ENCODE measurements around the gene MOB2. TPM values are rescaled to one million over a fixed set of nuclear protein-coding genes. Genes with fewer than 3 reads are reported as not detected.
A peak's percentile ranks its signal among the peaks of the same experiment; 100 is the strongest.

The MOB2 gene
- polyA plus RNA-seq, 1 donor from 2014 or later = 42.0 TPM

- no peaks in the 10 kb centered on the region for H3K36me3 Mint-ChIP-seq
Measured at GRCh38 chr11:1456596-1457325, 29.8 kb downstream of the MOB2 start.

GRCh38 chr11:1456176-1456575 is 30.4 kb downstream of the MOB2 start:
- H3K9me3 Mint-ChIP-seq = no peaks in the 10 kb centered on the region
- peaks cover 0 to 2% (median 0%) of the 10 kb centered on the region in 3 donors for H3K4me1 Mint-ChIP-seq
- no peak overlapping the region for H3K4me3 Mint-ChIP-seq
- no peaks in the 10 kb centered on the region for H3K36me3 Mint-ChIP-seq
- H3K27me3 Mint-ChIP-seq = no peaks in the 10 kb centered on the region
- H3K27ac Mint-ChIP-seq = no peak overlapping the region

More at GRCh38 chr11:1456596-1457325, 29.8 kb downstream of the MOB2 start:
- peaks cover 0 to 2% (median 0%) of the 10 kb centered on the region in 3 donors for H3K4me1 Mint-ChIP-seq
- no peaks in the 10 kb centered on the region for H3K9me3 Mint-ChIP-seq
- no peaks in the 10 kb centered on the region for H3K27me3 Mint-ChIP-seq
- no peak overlapping the region for H3K4me3 Mint-ChIP-seq
- H3K27ac Mint-ChIP-seq = no peak overlapping the region

- peaks cover 0 to 2% (median 0%) of the 10 kb centered on the region in 3 donors for H3K4me1 Mint-ChIP-seq
- no peaks in the 10 kb centered on the region for H3K27me3 Mint-ChIP-seq
- H3K4me3 Mint-ChIP-seq = no peak overlapping the region
- no peaks in the 10 kb centered on the region for H3K36me3 Mint-ChIP-seq
- H3K27ac Mint-ChIP-seq = no peak overlapping the region
- H3K9me3 Mint-ChIP-seq = no peaks in the 10 kb centered on the region
Measured at GRCh38 chr11:1455763-1456060, 30.9 kb downstream of the MOB2 start.

- Mint-ChIP-seq H3K4me1 (peaks cover 0 to 2% (median 0%) of the 10 kb centered on the region in 3 donors), H3K4me3 (no peak overlapping the region), H3K27ac (no peak overlapping the region), H3K27me3 (no peaks in the 10 kb centered on the region), H3K9me3 (no peaks in the 10 kb centered on the region), H3K36me3 (no peaks in the 10 kb centered on the region)
Measured at GRCh38 chr11:1455032-1455762, 31.4 kb downstream of the MOB2 start.

- peaks cover 0 to 2% (median 0%) of the 10 kb centered on the region in 3 donors for H3K4me1 Mint-ChIP-seq
- H3K4me3 Mint-ChIP-seq = no peak overlapping the region
- no peaks in the 10 kb centered on the region for H3K36me3 Mint-ChIP-seq
- no peak overlapping the region for H3K27ac Mint-ChIP-seq
- no peaks in the 10 kb centered on the region for H3K27me3 Mint-ChIP-seq
- H3K9me3 Mint-ChIP-seq = no peaks in the 10 kb centered on the region
Measured at GRCh38 chr11:1454576-1454975, 32.0 kb downstream of the MOB2 start.

GRCh38 chr11:1453611-1454034 is 33.0 kb downstream of the MOB2 start:
- Mint-ChIP-seq H3K9me3 (no peaks in the 10 kb centered on the region), H3K36me3 (no peaks in the 10 kb centered on the region), H3K4me1 (peaks cover 0 to 2% (median 2%) of the 10 kb centered on the region in 3 donors), H3K27me3 (no peaks in the 10 kb centered on the region), H3K27ac (no peak overlapping the region), H3K4me3 (no peak overlapping the region)

GRCh38 chr11:1452744-1453143 is 33.8 kb downstream of the MOB2 start:
- Mint-ChIP-seq H3K27ac (no peak overlapping the region), H3K4me1 (peaks cover 0 to 2% (median 2%) of the 10 kb centered on the region in 3 donors), H3K27me3 (peaks cover 1% of the 10 kb centered on the region), H3K4me3 (no peak overlapping the region), H3K9me3 (no peaks in the 10 kb centered on the region), H3K36me3 (no peaks in the 10 kb centered on the region)

GRCh38 chr11:1451781-1452470 is 34.7 kb downstream of the MOB2 start:
- H3K4me3 Mint-ChIP-seq = no peak overlapping the region
- H3K4me1 Mint-ChIP-seq = peaks cover 0 to 2% (median 2%) of the 10 kb centered on the region in 3 donors
- H3K36me3 Mint-ChIP-seq = no peaks in the 10 kb centered on the region
- no peak overlapping the region for H3K27ac Mint-ChIP-seq
- peaks cover 1% of the 10 kb centered on the region for H3K27me3 Mint-ChIP-seq
- no peaks in the 10 kb centered on the region for H3K9me3 Mint-ChIP-seq

GRCh38 chr11:1450949-1451710 is 35.4 kb downstream of the MOB2 start:
- Mint-ChIP-seq H3K27me3 (peaks cover 1% of the 10 kb centered on the region), H3K4me3 (no peak overlapping the region), H3K27ac (no peak overlapping the region), H3K36me3 (no peaks in the 10 kb centered on the region), H3K4me1 (peaks cover 0 to 2% (median 2%) of the 10 kb centered on the region in 3 donors), H3K9me3 (no peaks in the 10 kb centered on the region)

GRCh38 chr11:1450344-1450875 is 36.2 kb downstream of the MOB2 start:
- Mint-ChIP-seq H3K27me3 (peaks cover 1% of the 10 kb centered on the region), H3K9me3 (no peaks in the 10 kb centered on the region), H3K36me3 (no peaks in the 10 kb centered on the region), H3K4me1 (peaks cover 0 to 2% (median 2%) of the 10 kb centered on the region in 3 donors), H3K27ac (no peak overlapping the region), H3K4me3 (no peak overlapping the region)

GRCh38 chr11:1449490-1450243 is 36.9 kb downstream of the MOB2 start:
- Mint-ChIP-seq H3K4me3 (no peak overlapping the region), H3K27me3 (peaks cover 1% of the 10 kb centered on the region), H3K4me1 (peaks cover 0 to 2% (median 2%) of the 10 kb centered on the region in 3 donors), H3K36me3 (no peaks in the 10 kb centered on the region), H3K27ac (no peak overlapping the region), H3K9me3 (no peaks in the 10 kb centered on the region)

GRCh38 chr11:1448882-1449281 is 37.7 kb downstream of the MOB2 start:
- H3K36me3 Mint-ChIP-seq = no peaks in the 10 kb centered on the region
- peaks cover 0 to 2% (median 2%) of the 10 kb centered on the region in 3 donors for H3K4me1 Mint-ChIP-seq
- H3K27ac Mint-ChIP-seq = no peak overlapping the region
- peak overlapping the region in 1 of 4 donors; percentile 69 for H3K4me3 Mint-ChIP-seq
- no peaks in the 10 kb centered on the region for H3K9me3 Mint-ChIP-seq
- peaks cover 1% of the 10 kb centered on the region for H3K27me3 Mint-ChIP-seq

- peaks cover 1% of the 10 kb centered on the region for H3K27me3 Mint-ChIP-seq
- no peaks in the 10 kb centered on the region for H3K9me3 Mint-ChIP-seq
- H3K4me1 Mint-ChIP-seq = peaks cover 0 to 2% (median 0%) of the 10 kb centered on the region in 3 donors
- H3K36me3 Mint-ChIP-seq = no peaks in the 10 kb centered on the region
- H3K27ac Mint-ChIP-seq = no peak overlapping the region
- H3K4me3 Mint-ChIP-seq = no peak overlapping the region
Measured at GRCh38 chr11:1447845-1448825, 38.4 kb downstream of the MOB2 start.

Data from IgD-negative memory B cell (primary cell).